IMR-90 (cell line): Measurements from ENCODE around the gene GABBR1. TPM values are rescaled to one million over a fixed set of nuclear protein-coding genes. Genes with fewer than 3 reads are reported as not detected.

Experiments used
- ATAC-seq: fragments of 200-7000 bp; cut with Tn5 transposase; 2 replicates; pipeline ENCODE4 v1.9.1; 2020; ENCODE audit warnings: low read depth, mild to moderate bottlenecking, moderate library complexity
- BruUV-seq: library from RNA; stranded (reverse); fragments of 400-500 nt; replicated peaks from 2 replicates; lab custom pipeline; 2021; lab: Mats Ljungman, UMichigan
- CTCF ChIA-PET: fragments of 300-600 bp; formaldehyde crosslinking; extraction: SDS; loops from one replicate; lab custom pipeline; 2021; ENCODE audit warnings: antibody characterized with exemption; lab: Yijun Ruan, JAX
- POLR2A ChIA-PET: fragments of 300-600 bp; sonication (Branson Sonifier 250); formaldehyde crosslinking; loops from one replicate; lab custom pipeline; 2022; ENCODE audit warnings: antibody characterized with exemption; ENCODE audit not compliant: unreplicated experiment; lab: Charles Lee
- DNase-seq: peaks from one replicate; pipeline ENCODE4 v3.0.0; 2013
- H2AFZ ChIP-seq: replicated peaks from 2 replicates; pipeline ENCODE3; 2013; ENCODE audit warnings: low read length, mild to moderate bottlenecking; ENCODE audit not compliant: poor library complexity
- H2AK5ac ChIP-seq: 2 replicates; pipeline ENCODE4 v1.6.1; 2013; ENCODE audit warnings: low read depth, low read length, inconsistent platforms
- H2AK9ac ChIP-seq: replicated peaks from 2 replicates; pipeline ENCODE3; 2013; ENCODE audit warnings: mild to moderate bottlenecking, low read depth, low read length, moderate library complexity; ENCODE audit not compliant: poor library complexity
- H2BK120ac ChIP-seq: 2 replicates; pipeline ENCODE4 v1.6.1; 2013; ENCODE audit warnings: low read depth, low read length, inconsistent platforms
- H2BK15ac ChIP-seq: 3 replicates; pipeline ENCODE4 v1.6.1; 2013; ENCODE audit warnings: low read depth, low read length, inconsistent platforms
- H2BK20ac ChIP-seq: 2 replicates; pipeline ENCODE4 v1.6.1; 2013; ENCODE audit warnings: low read depth, mild to moderate bottlenecking, inconsistent platforms, low read length, moderate library complexity
- H2BK5ac ChIP-seq: 2 replicates; pipeline ENCODE4 v1.6.1; 2013; ENCODE audit warnings: mild to moderate bottlenecking, low read depth, low read length, inconsistent platforms; ENCODE audit not compliant: poor library complexity, severe bottlenecking
- H3K14ac ChIP-seq: replicated peaks from 2 replicates; pipeline ENCODE4 v1.6.1; 2013; ENCODE audit warnings: low read depth, low read length, inconsistent platforms
- H3K18ac ChIP-seq: 2 replicates; pipeline ENCODE4 v1.6.1; 2013; ENCODE audit warnings: low read depth, low read length, control low read depth
- H3K23ac ChIP-seq: 2 replicates; pipeline ENCODE4 v1.6.1; 2013; ENCODE audit warnings: low read depth, low read length, inconsistent platforms
- H3K27ac ChIP-seq: 2 replicates; pipeline ENCODE4 v1.5.1; 2013; ENCODE audit warnings: mild to moderate bottlenecking, control low read depth, low read length; ENCODE audit not compliant: insufficient read depth
- H3K27me3 ChIP-seq: 2 replicates; pipeline ENCODE4 v1.6.1; 2013; ENCODE audit warnings: low read length; ENCODE audit not compliant: control insufficient read depth, insufficient read depth
- H3K36me3 ChIP-seq: 2 replicates; pipeline ENCODE4 v1.6.1; 2013; ENCODE audit warnings: low read length, mixed read lengths; ENCODE audit not compliant: control insufficient read depth, insufficient read depth
- H3K4ac ChIP-seq: 2 replicates; pipeline ENCODE4 v1.6.1; 2013; ENCODE audit warnings: low read depth, low read length, inconsistent platforms
- H3K4me1 ChIP-seq: 2 replicates; pipeline ENCODE4 v1.6.1; 2013; ENCODE audit warnings: low read length, mixed read lengths; ENCODE audit not compliant: control insufficient read depth, insufficient read depth
- H3K4me2 ChIP-seq: 2 replicates; pipeline ENCODE4 v1.6.1; 2013; ENCODE audit warnings: low read depth, mild to moderate bottlenecking, control low read depth, low read length, moderate library complexity
- H3K4me3 ChIP-seq: 2 replicates; pipeline ENCODE4 v1.5.1; 2013; ENCODE audit warnings: low read depth, mild to moderate bottlenecking, control low read depth, low read length, moderate library complexity; ENCODE audit not compliant: insufficient read depth
- H3K56ac ChIP-seq: 2 replicates; pipeline ENCODE4 v1.6.1; 2013; ENCODE audit warnings: low read length, inconsistent platforms; ENCODE audit not compliant: insufficient read depth; ENCODE audit errors: extremely low read depth
- H3K79me1 ChIP-seq, 2 experiments: 2 replicates each; pipeline ENCODE4 v1.6.1; 2013; ENCODE audit warnings: low read length in 2 of 2, inconsistent platforms in 1 of 2, low read depth in 1 of 2
- H3K9ac ChIP-seq: 2 replicates; pipeline ENCODE4 v1.6.1; 2013; ENCODE audit warnings: low read depth, low read length, control low read depth
- H3K9me1 ChIP-seq: 2 replicates; pipeline ENCODE4 v1.6.1; 2013; ENCODE audit warnings: low read length, inconsistent platforms; ENCODE audit not compliant: insufficient read depth
- H3K9me3 ChIP-seq: 2 replicates; pipeline ENCODE4 v1.6.1; 2013; ENCODE audit warnings: low read length; ENCODE audit not compliant: control insufficient read depth, insufficient read depth
- H4K20me1 ChIP-seq: 2 replicates; pipeline ENCODE4 v1.6.1; 2013; ENCODE audit warnings: low read length, inconsistent platforms; ENCODE audit not compliant: insufficient read depth
- H4K5ac ChIP-seq: 2 replicates; pipeline ENCODE4 v1.6.1; 2013; ENCODE audit warnings: mild to moderate bottlenecking, low read depth, low read length, control low read depth
- H4K8ac ChIP-seq, 2 experiments: 2 replicates each; pipeline ENCODE4 v1.6.1; 2013; ENCODE audit warnings: low read depth in 2 of 2, low read length in 2 of 2, control low read depth in 1 of 2, inconsistent platforms in 1 of 2
- H4K91ac ChIP-seq: 2 replicates; pipeline ENCODE4 v1.6.1; 2013; ENCODE audit warnings: low read depth, low read length, inconsistent platforms; ENCODE audit not compliant: insufficient read depth
- BHLHE40 ChIP-seq: fragments of 150-350 bp; IDR thresholded peaks from 2 replicates; pipeline ENCODE4 v1.6.1; 2016; ENCODE audit warnings: mild to moderate bottlenecking, low read depth, low read length
- WGBS, 2 experiments: methylation state at CpG; one replicate each; pipeline versions ENCODE4 v1.1.5 to v1.1.7; 2013; ENCODE audit warnings: missing lambda C conversion rate in 2 of 2; ENCODE audit not compliant: insufficient read length in 1 of 2; ENCODE audit errors: extremely low coverage in 2 of 2; 5-methylcytosine and 5-hydroxymethylcytosine counted together
- dilution Hi-C: fragments of 300-500 bp; cut with HindIII; formaldehyde crosslinking; loops from one replicate; pipeline ENCODE4 v1.14.3; 2018; ENCODE audit warnings: low sequenced_read_pairs; ENCODE audit not compliant: unreplicated experiment
- in situ Hi-C: fragments of 300-500 bp; cut with MboI; formaldehyde crosslinking; loops from 3 replicates; pipeline ENCODE4 v1.14.3; 2019; ENCODE audit warnings: low sequenced_read_pairs, inconsistent platforms, mixed read lengths
- intact Hi-C: fragments of 100-400 bp; cut with micrococcal nuclease; formaldehyde crosslinking; loops from 2 replicates; pipeline ENCODE4 v1.10.0; 2022
- polyA plus RNA-seq, 3 experiments: library from polyadenylated mRNA; depleted of rRNA; stranded (reverse); fragments of >200 nt; gene quantifications; 2 replicates each; pipeline ENCODE4 v1.2.3, GENCODE V29; 2012; ENCODE audit warnings: low replicate concordance in 1 of 3
- total RNA-seq: library from RNA; depleted of rRNA; stranded (reverse); fragments of >200 nt; gene quantifications from 2 replicates; pipeline ENCODE4 v1.2.3, GENCODE V29; 2012

GABBR1 gene
- total and polyA plus RNA-seq, 2 of the 4 experiments (the other 2 are of a cell fraction), result 5.9 to 31.5 TPM

DNA sequence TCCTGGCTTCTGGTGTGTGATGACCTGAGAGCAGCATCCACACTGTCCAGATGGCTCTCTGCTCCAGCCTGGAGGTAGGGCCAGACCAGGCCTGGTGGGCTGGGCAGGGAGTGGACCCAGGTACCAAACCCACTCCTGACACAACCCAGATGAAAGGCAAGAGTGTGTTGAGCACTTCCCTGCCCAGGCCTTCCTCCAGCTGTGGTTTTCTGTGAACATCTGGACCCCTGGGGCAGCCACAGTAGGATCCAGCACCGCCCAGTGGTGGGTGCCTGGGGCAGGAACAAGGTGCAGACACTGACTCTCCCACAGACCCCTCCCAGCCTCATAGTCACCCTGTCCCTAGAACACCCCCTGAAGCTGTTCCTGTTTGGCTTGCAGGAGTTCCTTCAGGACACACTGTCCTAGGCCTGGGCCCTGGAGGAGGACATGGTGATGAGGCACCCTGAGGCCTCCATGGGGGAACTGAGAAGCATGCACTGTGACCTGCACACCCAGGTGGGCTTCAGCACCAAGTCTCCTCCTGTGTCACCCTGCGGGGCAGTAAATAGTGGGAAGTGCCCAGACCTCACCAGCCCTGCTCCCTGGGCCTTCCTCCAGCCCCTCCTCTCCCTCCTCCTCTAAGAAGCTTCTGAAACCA lies 102.2 kb downstream of the GABBR1 start:
- H4K91ac ChIP-seq, result no peak overlapping the region
- no peak overlapping the region for H2BK20ac ChIP-seq
- no peak overlapping the region for H3K14ac ChIP-seq
- H2BK5ac ChIP-seq, result no peak overlapping the region
- ChIA-PET CTCF (no interaction called here), POLR2A (interaction anchor here (0.6 kb wide), 1 partner anchor 49 kb away, joined by 3 read pairs; no protein-coding TSS in a partner anchor)
- no peak overlapping the region for H3K4me2 ChIP-seq
- intact Hi-C loops (no loop called here), dilution Hi-C loops (no loop called here), in situ Hi-C loops (no loop called here)
- H3K4me3 ChIP-seq, result no peak overlapping the region
- ATAC-seq, result no peak
- H3K4me1 ChIP-seq, result no peaks in the 10 kb centered on the region
- H3K9me3 ChIP-seq, result peaks cover 3% of the 10 kb centered on the region; the same call in 1 of the 2 replicates
- no peaks in the 10 kb centered on the region for H3K79me1 ChIP-seq
- no TSS peak for BruUV-seq
- no peaks in the 10 kb centered on the region for H3K27me3 ChIP-seq
- H3K18ac ChIP-seq, result no peak overlapping the region
- H3K9ac ChIP-seq, result no peak overlapping the region
- no peak overlapping the region for H3K23ac ChIP-seq
- H2AK5ac ChIP-seq, result no peak overlapping the region
- H4K5ac ChIP-seq, result no peak overlapping the region
- no peak overlapping the region for H2AFZ ChIP-seq
- no peaks in the 10 kb centered on the region for H4K20me1 ChIP-seq
- TF ChIP-seq BHLHE40, result no peak
- no peak overlapping the region for H3K56ac ChIP-seq
- H3K36me3 ChIP-seq, result no peaks in the 10 kb centered on the region
- no peak for DNase-seq
- H4K8ac ChIP-seq, result no peak overlapping the region
- H3K27ac ChIP-seq, result no peak overlapping the region
- H2AK9ac ChIP-seq, result no peak overlapping the region
- no peak overlapping the region for H2BK15ac ChIP-seq
- WGBS, 2 experiments, result no CpG with 5 or more reads among the region's 2 CpGs
- no peak overlapping the region for H2BK120ac ChIP-seq
- no peaks in the 10 kb centered on the region for H3K9me1 ChIP-seq
- H3K4ac ChIP-seq, result no peak overlapping the region
